Fibroblast of the aortic adventitia (primary cell): ENCODE measurements around the gene TBX21. TPM values are rescaled to one million over a fixed set of nuclear protein-coding genes. Genes with fewer than 3 reads are reported as not detected.

Experiments used
- DNase-seq: peaks from one replicate; pipeline ENCODE4 v3.0.0-alpha.2; 2010; ENCODE audit warnings: low read depth
- H3K4me3 ChIP-seq: 2 replicates; pipeline ENCODE4 v1.5.1; 2011; ENCODE audit warnings: low read depth, mild to moderate bottlenecking, control low read depth, low read length, moderate library complexity
- total RNA-seq: library from RNA; depleted of rRNA; stranded (reverse); fragments of >200 nt; gene quantifications from 2 replicates; pipeline ENCODE4 v1.2.3, GENCODE V29; 2012; ENCODE audit warnings: low replicate concordance
- TF ChIP-seq, protein P1 (sequence below): IDR thresholded peaks from 2 replicates; pipeline ENCODE4 v1.5.1; 2011; ENCODE audit warnings: mild to moderate bottlenecking, low read length, control low read depth, inconsistent platforms; ENCODE audit not compliant: insufficient read depth

The TBX21 gene
- total RNA-seq, 1 donor: not detected

GRCh38 chr17:47776330-47777197, 43.5 kb downstream of the TBX21 start:
- DNase-seq: peak; percentile 60
- TF ChIP-seq, protein P1, sequence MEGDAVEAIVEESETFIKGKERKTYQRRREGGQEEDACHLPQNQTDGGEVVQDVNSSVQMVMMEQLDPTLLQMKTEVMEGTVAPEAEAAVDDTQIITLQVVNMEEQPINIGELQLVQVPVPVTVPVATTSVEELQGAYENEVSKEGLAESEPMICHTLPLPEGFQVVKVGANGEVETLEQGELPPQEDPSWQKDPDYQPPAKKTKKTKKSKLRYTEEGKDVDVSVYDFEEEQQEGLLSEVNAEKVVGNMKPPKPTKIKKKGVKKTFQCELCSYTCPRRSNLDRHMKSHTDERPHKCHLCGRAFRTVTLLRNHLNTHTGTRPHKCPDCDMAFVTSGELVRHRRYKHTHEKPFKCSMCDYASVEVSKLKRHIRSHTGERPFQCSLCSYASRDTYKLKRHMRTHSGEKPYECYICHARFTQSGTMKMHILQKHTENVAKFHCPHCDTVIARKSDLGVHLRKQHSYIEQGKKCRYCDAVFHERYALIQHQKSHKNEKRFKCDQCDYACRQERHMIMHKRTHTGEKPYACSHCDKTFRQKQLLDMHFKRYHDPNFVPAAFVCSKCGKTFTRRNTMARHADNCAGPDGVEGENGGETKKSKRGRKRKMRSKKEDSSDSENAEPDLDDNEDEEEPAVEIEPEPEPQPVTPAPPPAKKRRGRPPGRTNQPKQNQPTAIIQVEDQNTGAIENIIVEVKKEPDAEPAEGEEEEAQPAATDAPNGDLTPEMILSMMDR: peak; percentile 77
- H3K4me3 ChIP-seq: no peak overlapping the region

DNA sequence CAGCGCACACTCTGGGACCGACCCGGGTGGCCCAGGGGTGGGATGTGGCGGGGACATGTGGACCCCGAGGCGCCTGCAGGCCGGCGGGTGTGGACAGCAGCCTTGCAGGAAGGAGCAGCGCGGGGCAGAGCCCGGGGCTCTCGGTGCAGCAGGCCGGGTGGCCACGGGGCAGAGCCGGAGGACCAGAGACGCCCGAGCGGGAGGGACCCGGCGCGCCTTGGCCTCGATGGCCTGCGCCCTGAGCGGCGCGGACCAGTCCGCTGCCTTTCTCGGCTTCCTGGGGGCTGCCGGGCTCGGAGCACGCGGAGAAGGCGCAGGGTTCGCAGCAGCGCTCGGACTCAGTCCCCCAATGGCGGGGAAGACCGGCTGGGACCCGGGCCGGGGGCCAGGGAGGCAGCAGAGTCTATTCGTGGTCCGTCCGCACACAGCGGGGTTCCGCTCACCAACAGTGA, 45.2 kb downstream of the TBX21 start:
- TF ChIP-seq, protein P1: no peak
- no peak overlapping the region for H3K4me3 ChIP-seq
- DNase-seq: no peak

GRCh38 chr17:47781397-47781796, 48.4 kb downstream of the TBX21 start:
- no peak for DNase-seq
- H3K4me3 ChIP-seq: no peak overlapping the region
- TF ChIP-seq, protein P1: no peak

DNA sequence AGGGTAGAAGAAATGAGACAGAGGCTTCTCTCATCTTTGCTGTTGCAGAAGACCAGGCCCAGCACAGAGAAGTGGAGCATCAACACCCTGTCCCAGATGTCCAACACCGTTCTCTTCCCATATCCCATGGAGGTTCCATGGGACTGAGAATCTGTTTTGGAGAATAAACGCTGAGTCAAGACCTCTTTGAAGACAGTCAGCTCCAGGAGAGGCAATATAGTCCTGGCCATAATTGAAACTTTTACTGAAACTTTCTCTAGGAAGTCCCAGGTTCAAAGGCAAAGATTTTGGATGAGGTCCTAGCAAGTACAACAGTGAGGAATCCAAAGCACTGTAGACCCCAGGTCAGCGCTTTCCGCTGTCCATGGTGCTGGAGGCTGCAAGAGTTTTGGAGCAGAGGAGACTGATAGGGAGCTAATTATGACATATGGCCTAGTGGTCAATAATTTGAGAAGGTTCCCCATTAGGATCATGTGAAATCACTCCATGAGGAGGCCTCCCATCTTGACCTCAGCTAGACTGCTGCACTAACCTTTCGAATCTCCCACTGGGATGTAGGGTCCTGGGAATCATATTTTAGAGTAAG, 52.6 kb downstream of the TBX21 start:
- peak; percentile 30 for DNase-seq
- TF ChIP-seq, protein P1: no peak
- H3K4me3 ChIP-seq: no peak overlapping the region

DNA sequence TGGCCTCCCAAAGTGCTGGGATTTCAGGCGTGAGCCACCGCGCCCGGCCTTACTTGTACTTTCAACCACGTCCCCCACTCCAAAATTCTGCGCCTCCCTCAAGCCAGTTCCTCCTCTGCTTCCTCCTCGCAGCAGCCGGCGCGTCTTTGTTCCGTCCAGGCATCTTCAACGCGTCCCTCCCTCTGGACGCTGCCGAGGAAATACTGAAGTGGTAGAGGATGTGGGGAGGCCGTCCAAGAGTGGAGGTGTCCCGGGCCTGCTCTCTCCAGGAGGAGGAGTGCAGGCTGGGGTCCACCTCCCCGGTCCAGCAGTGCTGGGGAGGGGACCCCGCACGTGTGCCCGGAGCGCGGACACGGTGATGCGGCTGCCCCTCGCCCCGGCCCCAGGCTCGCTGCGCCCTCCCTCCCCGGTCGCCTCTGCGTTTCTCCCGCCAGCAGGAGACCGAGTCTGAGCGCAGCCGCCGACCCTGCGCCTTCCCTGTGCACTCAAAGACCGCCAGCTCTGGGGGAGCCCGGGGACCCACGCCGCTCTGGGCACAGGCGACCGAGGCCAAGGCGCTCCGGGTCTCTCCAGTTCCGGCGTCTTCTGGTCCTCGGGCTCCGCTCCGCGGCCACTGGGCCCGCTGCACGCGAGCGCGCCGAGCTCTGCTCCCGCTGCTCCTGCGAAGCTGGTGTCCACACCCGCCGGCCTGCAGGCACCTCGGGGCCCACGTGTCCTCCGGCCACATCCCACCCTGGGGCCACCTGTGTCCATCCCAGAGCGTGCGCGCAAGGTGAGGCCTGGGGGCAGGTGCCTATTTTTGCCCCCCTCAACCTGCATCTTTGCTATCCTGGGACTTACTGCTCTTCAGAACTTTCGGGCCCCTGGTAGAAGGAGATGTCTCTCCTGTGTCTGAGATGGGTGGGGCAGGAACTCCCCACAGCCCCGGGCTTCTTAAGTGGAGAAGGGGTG, 56.9 kb downstream of the TBX21 start:
- H3K4me3 ChIP-seq: peak overlapping the region; percentile 48
- peak; percentile 34 for DNase-seq
- TF ChIP-seq, protein P1: peak; percentile 54

DNA sequence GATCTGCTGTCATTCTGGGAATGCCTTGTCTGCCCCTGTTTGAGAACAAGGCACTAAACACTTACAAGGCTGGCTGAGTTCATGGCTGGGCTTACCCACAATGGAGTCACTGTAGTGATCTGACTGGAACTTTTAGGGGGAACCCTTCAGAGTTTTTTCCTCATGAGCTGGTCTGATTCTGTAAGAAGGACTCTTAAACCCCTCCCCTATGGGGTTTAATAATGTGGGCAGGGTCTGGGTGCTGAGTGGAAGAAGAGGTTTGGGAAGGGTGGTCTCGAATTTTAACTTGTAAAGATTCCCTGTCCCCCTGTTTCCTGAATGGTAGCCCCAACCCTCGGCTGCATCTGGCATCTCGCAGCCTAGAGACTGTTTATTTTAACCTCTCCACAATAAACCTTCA, 58.0 kb downstream of the TBX21 start:
- DNase-seq: no peak
- H3K4me3 ChIP-seq: no peak overlapping the region
- TF ChIP-seq, protein P1: no peak
